Astrocyte of the cerebellum (primary cell): Measurements from ENCODE around the gene DOCK8.

Source experiments
- DNase-seq: peaks from one replicate; pipeline ENCODE4 v3.0.0-alpha.2; 2011; ENCODE audit warnings: low read depth
- H3K4me3 ChIP-seq: 2 replicates; pipeline ENCODE4 v1.5.1; 2011; ENCODE audit warnings: mild to moderate bottlenecking, low read depth, low read length, moderate library complexity
- CTCF ChIP-seq: IDR thresholded peaks from 2 replicates; pipeline ENCODE4 v1.5.1; 2012; ENCODE audit warnings: low read length, low read depth, moderate library complexity, mild to moderate bottlenecking; ENCODE audit errors: missing control alignments
- in situ Hi-C: cut with HindIII; loops from 2 replicates; pipeline ENCODE4 v1.10.0; 2017; ENCODE audit warnings: low sequenced_read_pairs

The DOCK8 gene

GRCh38 chr9:346111-346571 is 131.5 kb downstream of the DOCK8 start:
- in situ Hi-C loops, result no loop called here
- no peak overlapping the region for H3K4me3 ChIP-seq
- TF ChIP-seq CTCF, result no peak
- no peak for DNase-seq

GRCh38 chr9:347667-348292 is 133.1 kb downstream of the DOCK8 start:
- no peak overlapping the region for H3K4me3 ChIP-seq
- in situ Hi-C loops, result no loop called here
- TF ChIP-seq CTCF, result peak; percentile 64
- peak; percentile 4 for DNase-seq

- no peak for DNase-seq
- no peak overlapping the region for H3K4me3 ChIP-seq
- in situ Hi-C loops, result no loop called here
- no peak for TF ChIP-seq CTCF
These were observed 135.7 kb downstream of the DOCK8 start for GRCh38 chr9:350384-350783.

- in situ Hi-C loops, result no loop called here
- TF ChIP-seq CTCF, result no peak
- DNase-seq, result no peak
- no peak overlapping the region for H3K4me3 ChIP-seq
These were observed 137.3 kb downstream of the DOCK8 start for GRCh38 chr9:351916-352315.

- H3K4me3 ChIP-seq, result no peak overlapping the region
- no peak for DNase-seq
- in situ Hi-C loops, result no loop called here
- TF ChIP-seq CTCF, result no peak
These were observed 138.4 kb downstream of the DOCK8 start for GRCh38 chr9:353077-353476.

GRCh38 chr9:354453-354852 is 139.8 kb downstream of the DOCK8 start:
- no peak for TF ChIP-seq CTCF
- no peak overlapping the region for H3K4me3 ChIP-seq
- in situ Hi-C loops, result no loop called here
- no peak for DNase-seq
